HG02938 (cell line): Measurements from ENCODE around the gene AWAT2.
"Not testable (repeated sequence)": the region's sequence is repeated elsewhere in the genome, so short reads cannot be mapped to it uniquely, and the experiment has no call there.

Source experiments
- ATAC-seq: cut with Tn5 transposase; IDR thresholded peaks from one replicate; pipeline ENCODE4 v1.9.1; 2021; ENCODE audit warnings: mild to moderate bottlenecking, moderate library complexity; ENCODE audit not compliant: unreplicated experiment

The AWAT2 gene

GRCh38 chrX:70001708-70002341 lies 47.9 kb downstream of the AWAT2 start:
- no peak for ATAC-seq

- no peak for ATAC-seq
These were observed 48.5 kb downstream of the AWAT2 start for GRCh38 chrX:70001269-70001668.

DNA sequence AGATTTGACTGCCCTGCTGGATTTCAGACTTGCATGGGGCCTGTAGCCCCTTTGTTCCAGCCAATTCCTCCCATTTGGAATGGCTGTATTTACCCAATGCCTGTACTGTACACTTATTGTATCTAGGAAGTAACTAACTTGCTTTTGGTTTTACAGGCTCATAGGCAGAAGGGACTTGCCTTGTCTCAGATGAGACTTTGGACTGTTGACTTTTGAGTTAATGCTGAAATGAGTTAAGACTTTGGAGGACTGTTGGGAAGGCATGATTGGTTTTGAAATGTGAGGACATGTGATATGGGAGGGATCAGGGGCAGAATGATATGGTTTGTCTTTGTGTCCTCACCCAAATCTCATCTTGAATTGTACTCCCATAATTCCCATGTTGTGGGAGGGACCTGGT lies 51.4 kb downstream of the AWAT2 start:
- not testable (repeated sequence) for ATAC-seq

DNA sequence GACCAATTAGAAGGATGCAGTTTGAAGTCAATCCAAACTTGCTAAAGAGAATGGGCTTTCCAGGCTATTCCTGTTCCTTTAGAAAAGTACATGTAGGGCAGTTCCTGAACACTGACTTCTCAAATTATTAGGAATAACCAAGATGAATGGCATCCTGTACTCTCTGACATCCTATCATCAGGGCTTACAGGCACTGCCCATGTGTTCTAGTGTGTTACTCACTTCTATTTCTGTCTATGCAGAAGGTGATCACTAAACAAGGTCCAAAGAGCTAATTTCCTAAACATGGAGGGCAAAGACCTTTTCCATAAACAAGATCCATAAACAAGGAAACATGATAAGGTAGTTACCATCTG lies 53.6 kb downstream of the AWAT2 start:
- ATAC-seq = no peak

GRCh38 chrX:69995362-69996112 lies 54.2 kb downstream of the AWAT2 start:
- no peak for ATAC-seq

DNA sequence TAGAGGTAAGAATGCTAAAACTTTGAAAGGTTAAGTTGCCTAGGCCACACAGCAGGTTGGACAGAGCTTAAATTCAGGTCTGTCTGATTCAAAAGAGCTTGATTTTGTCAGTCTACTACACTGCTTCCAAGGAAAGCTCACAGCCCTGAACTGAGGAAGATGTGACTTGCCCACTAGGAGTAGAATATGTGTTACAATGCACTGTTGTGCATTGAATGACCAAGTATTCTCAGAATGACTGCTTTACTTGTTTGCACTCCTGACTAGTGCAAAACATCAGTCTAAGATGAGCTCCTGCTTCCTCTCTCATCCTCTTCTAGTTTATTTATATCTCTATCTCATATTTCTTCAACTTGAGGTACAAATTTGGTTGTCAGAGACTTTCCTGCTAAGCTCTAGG lies 56.2 kb downstream of the AWAT2 start:
- ATAC-seq = no peak

- ATAC-seq = no peak
These were observed 58.1 kb downstream of the AWAT2 start for GRCh38 chrX:69991685-69992084.
